Activated CD4-positive, alpha-beta T cell treated with anti-CD3 and anti-CD28 coated beads, Interleukin-2, amount 10 ng/mL, durations not matched to agents 24 days and 14 days (primary cell): Measurements from ENCODE around the gene IQSEC3. TPM values are rescaled to one million over a fixed set of nuclear protein-coding genes. Genes with fewer than 3 reads are reported as not detected.
"Not testable (repeated sequence)": the region's sequence is repeated elsewhere in the genome, so short reads cannot be mapped to it uniquely, and the experiment has no call there.

Experiments
- DNase-seq: peaks from one replicate; pipeline ENCODE4 v3.0.0; 2022
- H3K27ac Mint-ChIP-seq: one replicate; pipeline ENCODE4 v1.8.0; 2022; ENCODE audit warnings: mild to moderate bottlenecking, mixed read lengths
- H3K27me3 Mint-ChIP-seq: one replicate; pipeline ENCODE4 v1.8.0; 2022; ENCODE audit warnings: mixed read lengths
- H3K36me3 Mint-ChIP-seq: one replicate; pipeline ENCODE4 v1.8.0; 2022; ENCODE audit warnings: low read depth, mild to moderate bottlenecking, mixed read lengths
- H3K4me1 Mint-ChIP-seq: one replicate; pipeline ENCODE4 v1.8.0; 2021; ENCODE audit warnings: mixed read lengths
- H3K4me3 Mint-ChIP-seq: one replicate; pipeline ENCODE4 v1.8.0; 2022; ENCODE audit warnings: mild to moderate bottlenecking, moderate library complexity, mixed read lengths
- H3K9me3 Mint-ChIP-seq: one replicate; pipeline ENCODE4 v1.8.0; 2021; ENCODE audit warnings: mixed read lengths
- intact Hi-C: fragments of 100-400 bp; cut with micrococcal nuclease; formaldehyde crosslinking; loops from one replicate; pipeline ENCODE4 v1.15.1; 2023
- total RNA-seq: library from RNA; stranded (reverse); gene quantifications from 2 replicates; pipeline ENCODE4 v1.2.3, GENCODE V29; 2022

Gene IQSEC3
- total RNA-seq = 0.05 and 0.21 TPM in 2 replicates

DNA sequence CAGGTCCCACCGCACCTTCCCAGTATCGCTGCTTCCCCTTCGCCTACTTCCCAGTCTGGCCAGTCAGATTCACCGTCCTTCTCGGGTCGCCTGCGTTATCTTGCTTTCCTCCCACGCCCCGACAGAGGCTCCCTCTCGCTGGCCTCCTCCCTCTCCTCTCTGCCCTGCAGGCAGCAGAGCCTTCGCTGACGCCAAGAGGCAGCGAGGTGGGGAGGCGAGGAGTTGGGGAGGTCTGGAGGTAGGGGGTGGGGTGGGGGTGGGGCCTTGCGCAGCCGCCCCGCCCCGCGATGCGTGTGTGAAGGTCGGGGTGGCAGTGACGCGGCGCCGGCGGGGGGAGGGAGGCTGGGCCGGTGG is at the start of gene IQSEC3:
Gene IQSEC3, plus strand, starts transcription at position 340 of the 354 bp plus-strand sequence. CDS start 116 bp downstream, outside the sequence.
- H3K4me1 Mint-ChIP-seq, intact Hi-C loops, H3K27me3 Mint-ChIP-seq, H3K36me3 Mint-ChIP-seq, DNase-seq, H3K9me3 Mint-ChIP-seq, H3K27ac Mint-ChIP-seq, H3K4me3 Mint-ChIP-seq: not testable (repeated sequence)

DNA sequence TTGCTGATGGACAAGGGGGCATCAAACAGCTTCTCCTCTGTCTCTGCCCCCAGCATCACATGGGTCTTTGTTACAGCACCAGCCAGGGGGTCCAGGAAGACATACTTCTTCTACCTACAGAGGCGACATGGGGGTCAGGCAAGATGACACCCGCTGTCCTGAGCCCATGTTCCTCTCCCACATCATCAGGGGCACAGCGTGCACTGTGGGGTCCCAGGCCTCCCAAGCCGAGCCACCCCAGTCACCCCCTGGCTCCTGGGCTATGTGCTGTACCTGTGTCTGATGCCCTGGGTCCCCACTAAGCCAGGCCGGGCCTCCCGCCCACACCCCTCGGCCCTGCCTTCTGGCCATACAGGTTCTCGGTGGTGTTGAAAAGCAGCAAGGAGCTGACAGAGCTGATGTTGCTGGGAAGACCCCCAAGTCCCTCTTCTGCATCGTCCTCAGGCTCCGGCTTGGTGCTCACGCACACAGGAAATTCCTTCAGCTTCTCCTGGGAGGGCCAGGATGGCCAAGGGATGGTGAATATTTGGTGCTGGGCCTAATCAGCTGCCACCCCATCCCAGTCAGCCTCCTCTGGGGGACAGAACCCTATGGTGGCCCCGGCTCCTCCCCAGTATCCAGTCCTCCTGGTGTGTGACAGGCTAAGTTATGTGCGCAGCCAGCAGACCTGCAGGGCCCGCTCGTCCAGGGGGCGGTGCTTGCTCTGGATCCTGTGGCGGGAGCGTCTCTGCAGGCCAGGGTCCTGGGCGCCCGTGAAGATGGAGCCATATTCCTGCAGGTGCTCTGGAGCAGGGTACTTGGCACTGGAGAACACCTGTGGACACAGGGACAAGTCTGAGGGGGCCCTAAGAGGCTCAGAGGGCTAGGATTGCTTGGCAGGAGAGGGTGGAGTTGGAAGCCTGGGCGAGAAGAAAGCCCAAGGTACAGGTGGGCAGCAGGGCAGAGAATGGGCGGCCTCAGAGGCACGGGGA is 48.9 kb upstream of the IQSEC3 start:
- H3K4me1 Mint-ChIP-seq = peaks cover 17% of the 10 kb centered on the region
- H3K9me3 Mint-ChIP-seq = not testable (repeated sequence)

DNA sequence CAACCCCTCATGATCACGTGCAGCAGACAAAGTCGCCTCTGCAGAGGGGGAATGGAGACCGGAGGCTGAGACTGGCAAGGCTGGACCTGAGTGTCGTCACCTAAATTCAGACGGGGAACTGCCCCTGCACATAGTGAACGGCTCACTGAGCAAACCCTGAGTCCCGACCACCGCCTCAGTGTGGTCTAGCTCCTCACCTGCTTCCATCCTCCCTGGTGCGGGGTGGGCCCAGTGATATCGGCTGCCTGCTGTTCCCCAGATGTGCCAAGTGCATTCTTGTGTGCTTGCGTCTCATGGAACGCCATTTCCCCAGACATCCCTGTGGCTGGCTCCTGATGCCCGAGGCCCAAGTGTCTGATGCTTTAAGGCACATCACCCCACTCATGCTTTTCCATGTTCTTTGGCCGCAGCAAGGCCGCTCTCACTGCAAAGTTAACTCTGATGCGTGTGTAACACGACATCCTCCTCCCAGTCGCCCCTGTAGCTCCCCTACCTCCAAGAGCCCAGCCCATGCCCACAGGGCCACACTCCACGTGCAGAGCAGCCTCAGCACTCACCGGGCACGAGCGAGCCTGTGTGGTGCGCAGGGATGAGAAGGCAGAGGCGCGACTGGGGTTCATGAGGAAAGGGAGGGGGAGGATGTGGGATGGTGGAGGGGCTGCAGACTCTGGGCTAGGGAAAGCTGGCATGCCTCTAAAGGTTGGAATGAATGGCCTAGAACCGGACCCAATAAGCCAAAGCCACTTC is 47.6 kb upstream of the IQSEC3 start:
- H3K9me3 Mint-ChIP-seq, intact Hi-C loops, H3K27me3 Mint-ChIP-seq, H3K4me3 Mint-ChIP-seq, H3K27ac Mint-ChIP-seq: not testable (repeated sequence)
- peak; percentile 52 for DNase-seq
- Mint-ChIP-seq H3K36me3 (peaks cover 18% of the 10 kb centered on the region), H3K4me1 (peaks cover 18% of the 10 kb centered on the region)

More for the DNA sequence above, 48.9 kb upstream of the IQSEC3 start:
- H3K27me3 Mint-ChIP-seq, H3K27ac Mint-ChIP-seq, H3K4me3 Mint-ChIP-seq, intact Hi-C loops: not testable (repeated sequence)
- peaks cover 18% of the 10 kb centered on the region for H3K36me3 Mint-ChIP-seq
- peak; percentile 52 for DNase-seq

DNA sequence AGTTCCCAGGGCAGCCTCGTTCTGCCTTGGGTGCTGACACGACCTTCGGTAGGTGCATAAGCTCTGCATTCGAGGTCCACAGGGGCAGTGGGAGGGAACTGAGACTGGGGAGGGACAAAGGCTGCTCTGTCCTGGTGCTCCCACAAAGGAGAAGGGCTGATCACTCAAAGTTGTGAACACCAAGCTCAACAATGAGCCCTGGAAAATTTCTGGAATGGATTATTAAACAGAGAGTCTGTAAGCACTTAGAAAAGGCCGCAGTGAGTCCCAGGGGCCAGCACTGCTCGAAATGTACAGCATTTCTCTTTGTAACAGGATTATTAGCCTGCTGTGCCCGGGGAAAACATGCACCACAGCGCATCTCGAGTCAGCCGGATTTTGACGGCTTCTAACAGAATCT is 46.7 kb upstream of the IQSEC3 start:
- peaks cover 18% of the 10 kb centered on the region for H3K4me1 Mint-ChIP-seq
- H3K36me3 Mint-ChIP-seq = peaks cover 18% of the 10 kb centered on the region
- intact Hi-C loops, H3K9me3 Mint-ChIP-seq, H3K27me3 Mint-ChIP-seq, H3K27ac Mint-ChIP-seq, H3K4me3 Mint-ChIP-seq: not testable (repeated sequence)
- peak; percentile 4 for DNase-seq

DNA sequence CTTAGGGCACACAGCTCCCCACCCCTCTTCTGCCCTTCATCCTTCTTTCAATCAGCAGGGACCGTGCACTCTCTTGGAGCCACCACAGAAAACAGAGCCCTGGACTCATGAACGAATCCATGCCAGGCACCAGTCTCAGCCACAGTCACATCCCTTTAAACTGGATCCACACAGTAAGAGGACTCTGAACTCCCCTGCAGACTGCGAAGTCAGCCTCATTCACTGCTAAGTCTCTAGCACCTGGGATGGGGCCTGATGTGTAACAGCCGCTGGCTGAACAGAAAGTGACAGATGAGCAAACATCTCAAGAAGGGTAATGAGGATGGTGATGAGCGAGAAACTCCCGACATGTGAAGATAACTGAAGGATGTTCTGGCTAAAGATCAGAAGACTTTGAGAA is 45.8 kb upstream of the IQSEC3 start:
- peak; percentile 56 for DNase-seq
- peak overlapping the region; percentile 21 for H3K27ac Mint-ChIP-seq
- no peaks in the 10 kb centered on the region for H3K27me3 Mint-ChIP-seq
- intact Hi-C loops = no loop called here
- no peak overlapping the region for H3K4me3 Mint-ChIP-seq
- H3K36me3 Mint-ChIP-seq = peaks cover 18% of the 10 kb centered on the region
- H3K4me1 Mint-ChIP-seq = peaks cover 18% of the 10 kb centered on the region
- no peaks in the 10 kb centered on the region for H3K9me3 Mint-ChIP-seq

DNA sequence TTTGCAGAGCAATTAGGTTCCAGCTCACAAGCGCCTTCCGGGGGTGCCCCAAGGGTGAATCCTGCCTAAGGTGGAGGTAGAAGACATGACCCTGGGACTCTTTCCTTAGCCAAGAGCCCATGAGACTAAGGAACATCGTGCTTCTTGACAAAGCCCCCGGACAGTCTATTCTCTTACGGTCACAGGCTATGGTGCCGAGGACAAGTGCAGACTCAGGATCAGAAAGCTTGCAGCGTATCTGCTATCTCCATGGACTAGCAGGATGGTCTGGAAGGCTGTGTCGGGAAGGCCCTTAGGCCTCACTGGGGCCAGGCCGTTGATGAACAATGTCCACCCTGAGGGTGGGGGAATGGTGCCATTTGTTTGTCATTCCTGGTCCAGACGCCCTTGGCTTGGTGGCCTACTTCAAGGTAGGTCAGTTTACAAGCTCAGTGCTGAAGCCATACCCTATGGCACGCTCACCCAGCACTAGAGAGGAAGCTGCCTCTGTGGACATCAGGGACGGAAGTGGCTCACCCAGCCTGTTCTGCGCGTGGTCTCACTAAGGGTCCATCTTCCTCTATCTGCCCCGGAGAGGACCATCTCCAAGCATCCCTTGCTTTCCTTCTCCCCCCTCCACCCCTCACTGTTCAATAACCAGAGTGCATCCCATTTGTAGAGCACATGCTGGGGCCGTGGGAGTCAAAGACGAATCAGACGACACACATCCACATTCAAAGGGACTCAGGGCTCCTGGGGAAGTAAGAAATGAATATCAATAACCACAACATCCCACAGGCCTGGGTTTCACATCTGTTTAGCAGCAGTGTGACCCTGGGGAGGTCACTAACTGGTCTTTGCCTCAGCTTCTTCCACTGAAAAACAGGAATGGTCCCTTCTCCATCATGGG is 45.0 kb upstream of the IQSEC3 start:
- intact Hi-C loops = no loop called here
- Mint-ChIP-seq H3K4me1 (peaks cover 18% of the 10 kb centered on the region), H3K27ac (peak overlapping the region; percentile 67), H3K9me3 (no peaks in the 10 kb centered on the region), H3K36me3 (peaks cover 18% of the 10 kb centered on the region), H3K27me3 (no peaks in the 10 kb centered on the region), H3K4me3 (no peak overlapping the region)
- DNase-seq = peak; percentile 60

DNA sequence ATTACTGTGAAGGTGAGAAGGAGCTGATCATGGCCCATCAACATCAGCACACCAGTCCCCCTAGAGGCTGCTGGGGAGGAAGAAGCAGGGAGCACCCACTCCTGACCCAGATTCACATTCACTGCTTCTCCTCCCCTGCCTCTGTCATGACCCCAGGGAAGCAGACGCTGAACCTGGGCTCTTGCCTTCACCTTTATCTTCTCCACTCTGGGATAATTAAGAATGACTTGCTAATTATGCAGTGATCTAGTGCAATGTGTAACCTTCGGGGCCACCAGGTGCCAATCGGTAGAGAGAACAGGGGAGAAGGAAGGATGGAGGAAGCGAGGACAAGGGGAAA is 44.4 kb upstream of the IQSEC3 start:
- H3K4me1 Mint-ChIP-seq = peaks cover 18% of the 10 kb centered on the region
- intact Hi-C loops = no loop called here
- no peaks in the 10 kb centered on the region for H3K27me3 Mint-ChIP-seq
- H3K4me3 Mint-ChIP-seq = no peak overlapping the region
- no peaks in the 10 kb centered on the region for H3K9me3 Mint-ChIP-seq
- peak overlapping the region; percentile 10 for H3K27ac Mint-ChIP-seq
- peaks cover 18% of the 10 kb centered on the region for H3K36me3 Mint-ChIP-seq
- DNase-seq = no peak

DNA sequence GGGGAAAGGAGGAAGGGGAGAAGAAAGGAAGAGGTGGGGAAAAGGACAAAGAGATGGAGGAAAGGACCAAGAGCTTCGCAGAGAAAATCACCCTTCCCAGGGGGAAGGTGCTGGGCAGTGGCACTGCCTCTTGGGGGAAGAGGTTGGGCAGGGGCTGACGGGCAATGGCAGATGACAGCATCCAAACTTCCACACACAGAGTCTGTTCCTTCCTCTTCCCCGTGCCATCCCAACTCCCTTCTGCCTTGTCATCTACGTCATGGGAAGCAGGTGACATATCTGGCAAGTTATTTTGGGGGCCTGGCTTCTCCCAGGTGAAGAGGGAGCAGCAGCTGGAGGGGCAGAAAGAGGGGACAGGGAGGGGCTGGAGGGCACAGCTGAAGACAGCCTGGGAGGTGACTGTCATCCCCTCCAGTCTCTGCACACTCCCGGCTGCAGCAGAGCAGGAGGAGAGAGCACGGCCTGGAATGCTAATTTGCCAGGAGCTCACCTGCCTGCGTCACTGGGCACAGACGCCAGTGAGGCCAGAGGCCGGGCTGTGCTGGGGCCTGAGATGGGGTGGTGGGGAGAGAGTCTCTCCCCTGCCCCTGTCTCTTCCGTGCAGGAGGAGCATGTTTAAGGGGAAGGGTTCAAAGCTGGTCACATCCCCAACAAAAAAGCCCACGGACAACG is 43.9 kb upstream of the IQSEC3 start:
- Mint-ChIP-seq H3K4me1 (peaks cover 18% of the 10 kb centered on the region), H3K27ac (peak overlapping the region; percentile 10), H3K4me3 (no peak overlapping the region), H3K36me3 (peaks cover 18% of the 10 kb centered on the region), H3K9me3 (no peaks in the 10 kb centered on the region), H3K27me3 (no peaks in the 10 kb centered on the region)
- peak; percentile 54 for DNase-seq
- intact Hi-C loops = no loop called here

DNA sequence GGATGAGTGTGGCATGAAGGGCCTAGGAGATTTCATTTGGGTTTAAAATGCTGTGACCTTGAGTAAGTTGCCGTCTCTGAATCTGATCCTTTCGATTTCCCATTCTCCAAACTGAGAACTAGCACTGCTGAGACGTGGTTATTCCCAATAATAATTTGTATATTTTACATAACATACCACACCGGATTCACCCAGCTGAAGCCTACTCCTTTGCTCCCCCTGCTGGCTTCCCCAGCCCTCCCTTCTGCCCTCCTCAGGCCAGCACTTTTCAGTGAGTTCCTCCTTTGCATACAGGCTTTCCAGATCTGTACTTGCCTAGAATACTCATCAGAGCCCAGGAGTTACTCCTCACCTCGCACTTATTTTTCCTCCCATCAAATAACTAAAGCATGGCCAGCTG is 38.7 kb upstream of the IQSEC3 start:
- H3K4me3 Mint-ChIP-seq, H3K27me3 Mint-ChIP-seq, H3K9me3 Mint-ChIP-seq, DNase-seq, H3K36me3 Mint-ChIP-seq, H3K4me1 Mint-ChIP-seq, intact Hi-C loops, H3K27ac Mint-ChIP-seq: not testable (repeated sequence)

DNA sequence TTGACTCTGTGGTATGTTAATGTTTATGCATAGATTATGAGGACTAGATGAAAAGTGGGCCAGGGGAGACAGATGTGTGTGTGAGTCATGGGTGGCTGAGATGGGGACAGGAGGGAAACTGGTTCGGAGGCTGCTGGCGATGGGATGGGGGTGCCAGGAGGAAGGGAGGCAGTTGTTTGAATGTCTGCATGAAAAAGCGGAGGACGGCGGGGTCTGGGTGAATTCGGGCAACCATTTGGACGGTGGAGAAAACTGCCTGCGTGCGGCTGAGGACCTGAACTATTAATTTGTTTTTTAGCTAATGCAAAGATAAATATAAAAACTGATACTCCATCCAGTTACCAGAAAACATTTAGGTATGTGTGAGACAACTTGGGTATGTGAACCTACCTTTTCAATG is 27.8 kb upstream of the IQSEC3 start:
- H3K36me3 Mint-ChIP-seq, H3K27ac Mint-ChIP-seq, intact Hi-C loops, H3K9me3 Mint-ChIP-seq, H3K27me3 Mint-ChIP-seq, H3K4me1 Mint-ChIP-seq, H3K4me3 Mint-ChIP-seq: not testable (repeated sequence)
- DNase-seq = peak; percentile 6

DNA sequence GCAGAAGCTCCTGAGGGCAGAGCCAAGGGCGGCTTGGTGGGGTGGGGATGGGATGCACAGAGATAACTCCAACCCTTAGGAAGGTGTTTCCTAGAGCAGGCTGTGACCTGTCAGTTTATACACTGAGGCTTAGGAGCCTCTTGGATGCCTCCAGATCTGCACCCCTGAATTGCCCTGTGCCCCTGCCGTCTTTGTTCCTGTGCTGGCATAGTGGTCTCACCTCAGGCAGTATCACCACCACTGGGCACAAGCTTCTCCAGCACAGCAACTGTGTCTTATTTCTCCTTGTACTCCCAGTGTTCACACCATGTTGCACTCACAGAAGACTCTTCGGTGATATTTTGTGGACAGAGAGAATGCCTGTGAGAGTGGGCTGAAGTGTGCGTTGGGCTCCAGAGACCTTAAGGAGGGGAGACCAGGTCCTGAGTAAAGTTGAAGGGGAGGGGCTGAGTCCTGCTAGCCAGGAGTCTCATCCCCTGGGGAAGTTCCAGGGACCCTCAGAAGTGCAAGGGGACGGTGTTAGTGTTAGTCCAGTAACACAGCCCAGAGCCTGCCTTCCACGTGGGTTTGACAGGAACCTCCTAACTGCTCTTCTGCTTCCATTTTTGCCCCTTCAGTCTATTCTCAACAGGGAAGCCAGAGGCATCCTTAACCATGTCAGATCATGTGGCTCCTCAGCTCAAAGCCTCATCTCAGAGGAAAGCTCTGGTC is 26.9 kb upstream of the IQSEC3 start:
- H3K27ac Mint-ChIP-seq, intact Hi-C loops, H3K36me3 Mint-ChIP-seq, H3K9me3 Mint-ChIP-seq, H3K27me3 Mint-ChIP-seq, H3K4me3 Mint-ChIP-seq, H3K4me1 Mint-ChIP-seq: not testable (repeated sequence)
- peak; percentile 38 for DNase-seq

DNA sequence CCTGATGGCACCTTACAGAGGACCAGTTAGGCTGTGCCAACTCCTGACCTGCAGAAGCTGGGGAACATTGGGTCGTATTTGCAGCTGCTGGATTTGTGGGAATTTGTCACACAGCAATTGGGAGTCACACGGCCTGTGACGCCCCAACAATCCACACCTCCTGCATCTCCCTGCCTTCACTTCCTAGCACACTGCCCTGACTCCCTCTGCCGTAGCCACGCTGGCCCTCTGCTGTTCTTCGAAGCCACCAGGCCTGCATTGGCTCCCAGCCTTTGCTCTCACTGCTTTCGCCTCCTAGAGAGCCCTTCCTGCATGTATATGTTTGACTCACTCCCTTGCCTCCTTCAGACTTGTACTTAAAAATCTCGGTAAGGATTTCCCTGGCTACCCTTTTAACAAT is 22.2 kb upstream of the IQSEC3 start:
- H3K27ac Mint-ChIP-seq, H3K4me3 Mint-ChIP-seq, H3K27me3 Mint-ChIP-seq, H3K9me3 Mint-ChIP-seq, H3K4me1 Mint-ChIP-seq, intact Hi-C loops, H3K36me3 Mint-ChIP-seq: not testable (repeated sequence)
- DNase-seq = peak; percentile 50
